Testis (tissue), 3 donors: Measurements from ENCODE around the gene CFAP46. TPM values are rescaled to one million over a fixed set of nuclear protein-coding genes. Genes with fewer than 3 reads are reported as not detected.

Experiments used
- DNase-seq: peaks from one replicate; pipeline ENCODE4 v3.0.0-alpha.2; 2019
- H3K27ac ChIP-seq, 2 donors: fragments of 200-600 bp; sonication (generic); one replicate each; pipeline ENCODE4 v1.5.1; 2019
- H3K27me3 ChIP-seq: fragments of 200-600 bp; sonication (generic); one replicate; pipeline ENCODE4 v1.5.1; 2019
- H3K36me3 ChIP-seq: fragments of 200-600 bp; sonication (generic); one replicate; pipeline ENCODE4 v1.5.1; 2017; ENCODE audit warnings: low read depth; ENCODE audit errors: missing control alignments
- H3K4me1 ChIP-seq: fragments of 200-600 bp; sonication (generic); one replicate; pipeline ENCODE4 v1.5.1; 2019
- H3K4me3 ChIP-seq, 2 donors: fragments of 200-600 bp; sonication (generic); one replicate each; pipeline ENCODE4 v1.5.1; 2017 to 2019
- H3K9me3 ChIP-seq: fragments of 200-600 bp; sonication (generic); one replicate; pipeline ENCODE4 v1.5.1; 2017
- CTCF ChIP-seq, 3 experiments: fragments of 450-650 bp in 2 of 3; fragments of 200-600 bp in 1 of 3; sonication (generic) in 1 of 3; IDR thresholded peaks; one replicate each; pipeline ENCODE4 v1.5.1; 2016 to 2019; ENCODE audit warnings: antibody characterized with exemption in 3 of 3, mild to moderate bottlenecking in 2 of 3, moderate library complexity in 1 of 3
- POLR2A ChIP-seq: fragments of 450-650 bp; IDR thresholded peaks from one replicate; pipeline ENCODE4 v1.6.1; 2017; ENCODE audit warnings: antibody characterized with exemption, mild to moderate bottlenecking, moderate library complexity
- WGBS, 2 donors: methylation state at CpG; one replicate each; pipeline ENCODE4 v1.1.5; 2018; 5-methylcytosine and 5-hydroxymethylcytosine counted together
- intact Hi-C: fragments of 100-400 bp; cut with DNase I; formaldehyde crosslinking; loops from one replicate; pipeline ENCODE4 v1.15.1; 2023; ENCODE audit warnings: low total_unique reads
- polyA plus RNA-seq: library from polyadenylated mRNA; stranded (reverse); fragments of 350-450 nt; fragmentation: Illumina TruSeq; extraction: RNeasy Lipid Tissue Mini Kit (QIAGEN cat#74804); gene quantifications from one replicate; pipeline ENCODE4 v1.2.3, GENCODE V29; 2014; ENCODE audit warnings: low read depth, low replicate concordance; ENCODE audit not compliant: insufficient read depth
- total RNA-seq, 2 donors: library from RNA; depleted of rRNA; stranded (reverse); fragments of >200 nt; gene quantifications; one replicate each; pipeline ENCODE4 v1.2.3, GENCODE V29; 2016

The CFAP46 gene
- total and polyA plus RNA-seq, 3 donors from 2014 or later = 36.0 to 67.6 (median 59.0) TPM

- H3K27me3 ChIP-seq = no peaks in the 10 kb centered on the region
- no peak overlapping the region for H3K4me3 ChIP-seq
- 48 to 49% methylated on average over 17 of the region's 17 CpGs for WGBS, 2 donors
- TF ChIP-seq POLR2A = no peak
- no peak overlapping the region for H3K27ac ChIP-seq
- intact Hi-C loops = no loop called here
- H3K4me1 ChIP-seq = no peaks in the 10 kb centered on the region
- H3K9me3 ChIP-seq = no peaks in the 10 kb centered on the region
- DNase-seq = no peak
- H3K36me3 ChIP-seq = no peaks in the 10 kb centered on the region
Observed at GRCh38 chr10:132847856-132848255, 94.5 kb downstream of the CFAP46 start.

GRCh38 chr10:132847416-132847777 is 95.0 kb downstream of the CFAP46 start:
- 83 to 94% methylated on average over 3 to 9 of the region's 10 CpGs for WGBS, 2 donors
- Histone ChIP-seq H3K27ac (no peak overlapping the region), H3K4me3 (no peak overlapping the region), H3K36me3 (no peaks in the 10 kb centered on the region), H3K4me1 (no peaks in the 10 kb centered on the region), H3K9me3 (no peaks in the 10 kb centered on the region), H3K27me3 (no peaks in the 10 kb centered on the region)
- TF ChIP-seq CTCF (IDR thresholded peaks at IDR 0.05) = no peak
- no peak for TF ChIP-seq POLR2A
- no peak for DNase-seq
- intact Hi-C loops = no loop called here

GRCh38 chr10:132846631-132847415 is 95.5 kb downstream of the CFAP46 start:
- Histone ChIP-seq H3K9me3 (no peaks in the 10 kb centered on the region), H3K36me3 (no peaks in the 10 kb centered on the region), H3K27me3 (no peaks in the 10 kb centered on the region), H3K4me3 (no peak overlapping the region), H3K4me1 (no peaks in the 10 kb centered on the region), H3K27ac (no peak overlapping the region)
- intact Hi-C loops = no loop called here
- DNase-seq = peak; percentile 8
- TF ChIP-seq POLR2A = no peak
- TF ChIP-seq CTCF (IDR thresholded peaks at IDR 0.05) = no peak
- 97 to 100% methylated on average over 5 to 27 of the region's 27 CpGs for WGBS, 2 donors

- DNase-seq = no peak
- WGBS, 2 donors = 78 to 91% methylated on average over 4 to 33 of the region's 33 CpGs
- no peaks in the 10 kb centered on the region for H3K36me3 ChIP-seq
- TF ChIP-seq POLR2A (no peak), CTCF (IDR thresholded peaks at IDR 0.05) (no peak)
- H3K27ac ChIP-seq = no peak overlapping the region
- intact Hi-C loops = no loop called here
- no peaks in the 10 kb centered on the region for H3K9me3 ChIP-seq
- no peaks in the 10 kb centered on the region for H3K27me3 ChIP-seq
- H3K4me3 ChIP-seq = no peak overlapping the region
- H3K4me1 ChIP-seq = no peaks in the 10 kb centered on the region
Observed at GRCh38 chr10:132845780-132846595, 96.4 kb downstream of the CFAP46 start.

GRCh38 chr10:132845041-132845551 is 97.3 kb downstream of the CFAP46 start:
- Histone ChIP-seq H3K36me3 (no peaks in the 10 kb centered on the region), H3K4me1 (no peaks in the 10 kb centered on the region), H3K27me3 (no peaks in the 10 kb centered on the region), H3K9me3 (no peaks in the 10 kb centered on the region), H3K4me3 (no peak overlapping the region), H3K27ac (no peak overlapping the region)
- no peak for TF ChIP-seq POLR2A
- TF ChIP-seq CTCF (IDR thresholded peaks at IDR 0.05) = no peak
- intact Hi-C loops = no loop called here
- DNase-seq = no peak
- WGBS, 2 donors = 85 to 87% methylated on average over 14 to 15 of the region's 15 CpGs
